Activated naive CD8-positive, alpha-beta T cell (primary cell): Measurements from ENCODE around the gene SH3GLB1.

Source experiments
- H3K27ac Mint-ChIP-seq: one replicate; pipeline ENCODE4 v1.8.0; 2021; ENCODE audit warnings: mixed read lengths
- H3K27me3 Mint-ChIP-seq: one replicate; pipeline ENCODE4 v1.8.0; 2021; ENCODE audit warnings: mixed read lengths
- H3K36me3 Mint-ChIP-seq: one replicate; pipeline ENCODE4 v1.8.0; 2021; ENCODE audit warnings: mixed read lengths
- H3K4me1 Mint-ChIP-seq: one replicate; pipeline ENCODE4 v1.8.0; 2021; ENCODE audit warnings: low read depth, mixed read lengths
- H3K4me3 Mint-ChIP-seq: one replicate; pipeline ENCODE4 v1.8.0; 2021; ENCODE audit warnings: mild to moderate bottlenecking, mixed read lengths
- H3K9me3 Mint-ChIP-seq: one replicate; pipeline ENCODE4 v1.8.0; 2021; ENCODE audit warnings: low read depth, mixed read lengths

The SH3GLB1 gene

DNA sequence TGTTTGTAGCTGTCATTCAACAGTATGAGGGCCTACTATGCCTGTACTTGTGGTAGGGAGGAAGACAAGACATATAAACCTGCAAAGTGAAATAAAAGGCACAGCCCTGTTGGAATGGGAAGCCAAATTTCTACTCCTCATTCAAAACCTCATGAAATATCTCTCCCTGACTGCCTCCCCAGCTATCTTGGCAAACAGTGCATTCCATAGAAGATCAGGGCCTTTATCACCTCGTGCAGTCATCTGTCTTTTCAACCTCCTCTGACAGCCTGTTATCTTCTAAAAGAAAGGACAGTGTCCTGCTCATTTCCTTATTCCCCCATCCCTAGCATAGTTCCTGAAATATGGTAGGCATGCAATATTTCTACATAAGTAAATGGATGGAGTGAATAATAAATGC lies 71.0 kb downstream of the SH3GLB1 start:
- Mint-ChIP-seq H3K4me1 (peaks cover 23% of the 10 kb centered on the region), H3K36me3 (peaks cover 3% of the 10 kb centered on the region), H3K9me3 (no peaks in the 10 kb centered on the region), H3K27me3 (peaks cover 2% of the 10 kb centered on the region), H3K27ac (no peak overlapping the region), H3K4me3 (no peak overlapping the region)

DNA sequence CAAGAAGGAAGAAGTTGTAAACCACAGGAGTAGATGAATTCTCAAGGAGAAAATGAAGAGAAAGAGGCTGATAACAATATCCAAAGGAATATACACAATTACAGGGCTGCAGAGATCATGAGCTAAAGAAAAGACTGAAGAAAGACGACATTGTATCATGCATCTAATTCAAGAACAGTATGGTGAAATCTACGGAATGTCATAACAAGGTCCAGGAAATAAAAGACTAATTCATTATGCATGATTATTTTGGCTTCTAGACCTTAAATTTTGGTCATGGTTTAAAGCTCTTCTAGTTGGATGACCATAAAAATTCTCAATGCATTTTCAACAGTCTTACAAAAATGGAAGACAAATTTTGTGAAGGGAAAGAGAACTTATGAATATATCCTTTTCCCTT lies 71.7 kb downstream of the SH3GLB1 start:
- Mint-ChIP-seq H3K36me3 (peaks cover 3% of the 10 kb centered on the region), H3K4me3 (no peak overlapping the region), H3K27ac (no peak overlapping the region), H3K4me1 (peaks cover 23% of the 10 kb centered on the region), H3K27me3 (peaks cover 2% of the 10 kb centered on the region), H3K9me3 (no peaks in the 10 kb centered on the region)

DNA sequence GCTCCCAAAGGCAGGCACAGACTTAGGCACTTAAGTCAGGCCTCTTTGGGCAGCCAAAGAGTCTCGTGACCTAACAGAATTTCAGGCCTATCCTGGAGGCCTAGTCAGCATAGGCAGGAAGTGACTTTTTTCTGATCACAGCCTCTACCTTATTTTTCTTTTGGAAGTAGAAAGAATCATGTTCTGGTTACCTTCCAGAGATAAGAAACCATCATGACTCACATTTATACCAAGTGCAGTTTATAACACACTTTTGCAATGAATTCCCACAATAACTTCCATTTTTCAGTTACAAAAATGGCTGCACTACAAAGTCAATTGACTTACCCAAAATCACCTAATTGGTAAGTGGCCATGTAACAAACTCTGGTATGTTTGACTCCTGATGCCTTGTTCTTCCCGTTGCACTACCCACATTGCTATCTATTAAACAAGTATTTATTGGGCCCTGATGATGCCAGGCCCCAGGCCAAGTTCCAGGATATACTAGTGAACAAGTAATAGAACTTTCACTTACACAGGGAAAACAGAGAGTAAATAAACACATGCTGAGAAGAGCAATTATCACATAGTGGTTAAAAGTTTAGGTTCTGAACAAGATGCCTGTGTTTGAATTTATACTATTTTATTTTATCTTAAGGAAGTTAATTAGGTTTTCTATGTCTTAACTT lies 74.3 kb downstream of the SH3GLB1 start:
- Mint-ChIP-seq H3K4me1 (peaks cover 15% of the 10 kb centered on the region), H3K27ac (no peak overlapping the region), H3K36me3 (peaks cover 7% of the 10 kb centered on the region)

DNA sequence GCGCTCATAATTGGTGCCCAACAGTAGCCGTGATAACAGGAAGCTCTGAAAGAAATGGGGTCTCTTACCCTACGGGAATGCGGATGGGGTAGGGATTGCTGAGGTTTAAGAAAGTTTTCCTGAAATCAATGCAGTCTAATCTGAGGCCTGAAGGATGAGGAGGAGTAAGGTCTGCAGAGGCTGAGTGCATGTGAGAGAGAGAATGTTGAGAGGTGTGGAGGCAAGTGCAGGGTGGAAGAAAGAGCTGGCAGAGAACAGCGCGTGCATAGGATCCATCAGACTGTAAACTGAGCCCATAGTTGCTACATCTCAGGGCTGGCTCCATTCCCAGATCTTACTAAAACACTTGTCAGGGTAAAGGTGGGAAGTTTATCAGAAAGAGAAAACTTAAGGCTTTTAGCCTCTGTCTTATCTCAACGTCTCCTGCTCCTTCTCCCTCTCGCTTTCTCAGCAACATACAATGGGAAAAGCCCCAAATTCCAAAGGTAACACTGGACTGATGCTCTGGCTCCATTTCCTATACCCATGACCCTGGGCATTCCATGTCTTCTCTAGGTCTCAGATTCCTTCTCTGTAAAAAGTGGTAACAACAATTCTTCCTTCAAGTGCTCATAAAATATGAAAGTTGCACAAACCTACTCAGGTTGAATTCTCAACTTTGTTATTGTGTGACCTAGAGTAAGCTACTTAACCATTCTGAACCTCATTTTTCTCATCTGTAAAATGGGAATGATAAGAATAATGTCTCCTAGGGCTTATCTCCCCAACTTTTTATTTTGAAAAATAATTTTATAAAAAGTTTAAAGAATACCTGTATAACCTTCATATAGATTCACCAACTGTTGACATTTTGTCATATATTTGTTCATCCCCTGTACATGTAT lies 75.2 kb downstream of the SH3GLB1 start:
- no peak overlapping the region for H3K4me3 Mint-ChIP-seq
- no peaks in the 10 kb centered on the region for H3K9me3 Mint-ChIP-seq
- peaks cover 2% of the 10 kb centered on the region for H3K27me3 Mint-ChIP-seq
- H3K36me3 Mint-ChIP-seq, result peaks cover 7% of the 10 kb centered on the region
- peaks cover 6% of the 10 kb centered on the region for H3K4me1 Mint-ChIP-seq
- H3K27ac Mint-ChIP-seq, result no peak overlapping the region

More for the DNA sequence above, 74.3 kb downstream of the SH3GLB1 start:
- Mint-ChIP-seq H3K27me3 (peaks cover 2% of the 10 kb centered on the region), H3K9me3 (no peaks in the 10 kb centered on the region), H3K4me3 (no peak overlapping the region)

DNA sequence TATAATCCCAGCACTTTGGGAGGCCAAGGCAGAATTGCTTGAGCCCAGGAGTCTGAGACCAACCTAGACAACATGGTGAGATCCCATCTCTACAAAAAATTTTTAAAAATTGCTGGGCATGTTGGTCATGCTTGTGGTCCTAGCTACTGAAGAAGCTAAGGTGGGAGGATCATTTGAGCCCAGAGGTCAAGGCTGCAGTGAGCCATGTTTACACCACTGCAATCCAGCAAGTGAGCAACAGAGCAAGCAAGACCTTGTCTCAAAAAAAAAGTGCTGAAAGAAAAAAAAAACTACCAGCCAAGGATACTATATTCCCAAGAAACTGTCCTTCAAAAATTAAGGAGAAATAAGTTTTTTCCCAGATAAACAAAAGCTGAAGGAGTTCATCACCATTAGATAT lies 78.1 kb downstream of the SH3GLB1 start:
- H3K4me3 Mint-ChIP-seq, result no peak overlapping the region
- no peaks in the 10 kb centered on the region for H3K4me1 Mint-ChIP-seq
- no peak overlapping the region for H3K27ac Mint-ChIP-seq
- H3K27me3 Mint-ChIP-seq, result peaks cover 2% of the 10 kb centered on the region
- H3K9me3 Mint-ChIP-seq, result no peaks in the 10 kb centered on the region
- H3K36me3 Mint-ChIP-seq, result peaks cover 4% of the 10 kb centered on the region

DNA sequence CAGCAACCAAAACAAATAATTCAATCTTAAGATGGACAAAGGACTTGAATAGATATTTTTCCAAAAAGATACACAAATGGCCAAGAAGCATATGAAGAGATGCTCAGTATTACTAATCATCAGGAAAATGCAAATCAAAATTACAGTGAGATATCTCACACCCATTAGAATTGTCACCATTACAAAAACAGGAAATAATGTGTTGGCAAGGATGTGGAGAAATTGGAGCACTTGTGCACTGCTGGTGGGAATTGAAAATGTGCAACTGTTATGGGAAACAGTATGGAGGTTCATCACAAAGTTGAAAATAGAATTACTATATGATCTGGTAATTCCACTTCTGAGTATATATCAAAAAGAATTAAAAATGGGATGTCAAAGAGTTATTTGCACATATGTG lies 83.2 kb downstream of the SH3GLB1 start:
- no peaks in the 10 kb centered on the region for H3K36me3 Mint-ChIP-seq
- no peaks in the 10 kb centered on the region for H3K27me3 Mint-ChIP-seq
- no peak overlapping the region for H3K4me3 Mint-ChIP-seq

DNA sequence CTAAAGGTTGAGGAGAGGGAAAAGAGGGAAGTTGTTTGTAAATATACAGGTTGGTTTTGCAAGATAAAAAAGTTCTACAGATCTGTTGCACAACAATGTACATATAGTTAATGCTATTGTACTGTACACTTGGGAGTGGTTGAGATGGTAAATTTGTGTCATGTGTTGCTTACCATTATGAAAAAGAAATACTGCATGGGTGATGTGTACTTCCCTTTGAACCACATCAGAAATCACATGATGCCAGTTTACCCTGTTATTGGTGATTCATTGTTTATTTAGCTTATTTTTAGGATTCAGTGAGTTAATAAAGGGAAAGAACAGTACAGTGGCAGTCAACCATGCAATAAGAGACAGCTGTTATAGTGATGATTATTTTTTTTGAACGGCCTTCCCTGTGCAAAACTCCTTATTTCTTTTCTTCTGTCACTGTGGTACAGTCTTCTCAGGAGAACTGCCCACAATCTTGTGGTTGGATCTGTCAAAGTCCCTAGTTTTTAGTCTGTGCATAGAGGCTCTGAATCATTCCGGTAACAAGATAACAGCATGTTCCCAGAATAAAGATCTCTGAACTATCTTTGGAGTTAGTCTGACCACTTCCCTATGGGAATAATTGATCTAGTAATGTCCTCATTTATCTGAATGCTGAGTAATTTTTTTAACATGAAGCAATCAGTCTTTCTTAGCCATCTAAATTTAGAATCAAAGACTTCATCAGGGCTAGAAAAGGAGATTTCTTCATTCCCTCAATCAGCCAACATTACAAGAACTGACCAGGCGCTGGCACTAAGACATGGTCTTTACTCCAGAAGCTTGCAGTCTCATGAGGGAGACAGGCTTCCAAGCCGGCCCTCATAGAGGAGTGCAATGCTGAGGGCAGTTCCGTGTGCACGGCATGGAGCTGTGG lies 84.2 kb downstream of the SH3GLB1 start:
- no peak overlapping the region for H3K27ac Mint-ChIP-seq
- no peaks in the 10 kb centered on the region for H3K9me3 Mint-ChIP-seq
- H3K4me1 Mint-ChIP-seq, result no peaks in the 10 kb centered on the region
- H3K4me3 Mint-ChIP-seq, result no peak overlapping the region
- no peaks in the 10 kb centered on the region for H3K27me3 Mint-ChIP-seq
- H3K36me3 Mint-ChIP-seq, result no peaks in the 10 kb centered on the region

More for the DNA sequence above, 83.2 kb downstream of the SH3GLB1 start:
- Mint-ChIP-seq H3K4me1 (no peaks in the 10 kb centered on the region), H3K9me3 (no peaks in the 10 kb centered on the region), H3K27ac (no peak overlapping the region)

DNA sequence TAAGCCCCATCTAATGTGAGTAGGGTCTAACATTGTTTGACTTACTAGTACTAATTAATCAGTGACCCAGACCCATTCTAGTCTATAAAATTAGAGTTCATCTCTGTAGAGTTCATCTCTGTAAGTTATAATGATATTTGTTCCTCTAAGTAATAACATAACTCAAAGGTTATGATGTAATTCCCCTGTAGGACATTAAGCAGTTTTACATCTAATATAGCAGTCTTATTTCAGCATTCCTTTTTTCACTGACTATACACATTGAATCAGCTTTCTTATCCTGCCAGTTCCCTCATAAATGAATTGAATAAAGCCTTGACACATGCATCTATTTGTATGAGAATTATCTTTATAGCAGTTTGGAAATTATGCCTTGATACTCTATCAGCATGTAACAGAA lies 90.9 kb downstream of the SH3GLB1 start:
- H3K4me3 Mint-ChIP-seq, result no peak overlapping the region
- no peaks in the 10 kb centered on the region for H3K4me1 Mint-ChIP-seq
- no peaks in the 10 kb centered on the region for H3K9me3 Mint-ChIP-seq
- no peak overlapping the region for H3K27ac Mint-ChIP-seq
- no peaks in the 10 kb centered on the region for H3K27me3 Mint-ChIP-seq
- no peaks in the 10 kb centered on the region for H3K36me3 Mint-ChIP-seq
